ENCODE data around the gene PTPRB.

Gene PTPRB

GRCh38 chr12:70618371-70618770, 18.9 kb downstream of the PTPRB start (continued):
- TF ChIP-seq ZNF148 (tag by site-specific recombination; IDR thresholded peaks at IDR 0.05; ENCODE audit: borderline replicate concordance), result no peak
- no peak for TF ChIP-seq BCL11B (tag by site-specific recombination; IDR thresholded peaks at IDR 0.05; ENCODE audit: low read depth)
- no peak for TF ChIP-seq GLIS2 (tag by site-specific recombination; IDR thresholded peaks at IDR 0.05)
- TF ChIP-seq SETDB1 (IDR thresholded peaks at IDR 0.05; ENCODE audit: insufficient read length, low read length), result no peak
- TF ChIP-seq ZNF548 (tag by site-specific recombination; IDR thresholded peaks at IDR 0.05), result no peak

- CTCF ChIA-PET, result no interaction called here
- no peak for TF ChIP-seq ZNF114 (tag by site-specific recombination; IDR thresholded peaks at IDR 0.05)
- TF ChIP-seq, protein P1, sequence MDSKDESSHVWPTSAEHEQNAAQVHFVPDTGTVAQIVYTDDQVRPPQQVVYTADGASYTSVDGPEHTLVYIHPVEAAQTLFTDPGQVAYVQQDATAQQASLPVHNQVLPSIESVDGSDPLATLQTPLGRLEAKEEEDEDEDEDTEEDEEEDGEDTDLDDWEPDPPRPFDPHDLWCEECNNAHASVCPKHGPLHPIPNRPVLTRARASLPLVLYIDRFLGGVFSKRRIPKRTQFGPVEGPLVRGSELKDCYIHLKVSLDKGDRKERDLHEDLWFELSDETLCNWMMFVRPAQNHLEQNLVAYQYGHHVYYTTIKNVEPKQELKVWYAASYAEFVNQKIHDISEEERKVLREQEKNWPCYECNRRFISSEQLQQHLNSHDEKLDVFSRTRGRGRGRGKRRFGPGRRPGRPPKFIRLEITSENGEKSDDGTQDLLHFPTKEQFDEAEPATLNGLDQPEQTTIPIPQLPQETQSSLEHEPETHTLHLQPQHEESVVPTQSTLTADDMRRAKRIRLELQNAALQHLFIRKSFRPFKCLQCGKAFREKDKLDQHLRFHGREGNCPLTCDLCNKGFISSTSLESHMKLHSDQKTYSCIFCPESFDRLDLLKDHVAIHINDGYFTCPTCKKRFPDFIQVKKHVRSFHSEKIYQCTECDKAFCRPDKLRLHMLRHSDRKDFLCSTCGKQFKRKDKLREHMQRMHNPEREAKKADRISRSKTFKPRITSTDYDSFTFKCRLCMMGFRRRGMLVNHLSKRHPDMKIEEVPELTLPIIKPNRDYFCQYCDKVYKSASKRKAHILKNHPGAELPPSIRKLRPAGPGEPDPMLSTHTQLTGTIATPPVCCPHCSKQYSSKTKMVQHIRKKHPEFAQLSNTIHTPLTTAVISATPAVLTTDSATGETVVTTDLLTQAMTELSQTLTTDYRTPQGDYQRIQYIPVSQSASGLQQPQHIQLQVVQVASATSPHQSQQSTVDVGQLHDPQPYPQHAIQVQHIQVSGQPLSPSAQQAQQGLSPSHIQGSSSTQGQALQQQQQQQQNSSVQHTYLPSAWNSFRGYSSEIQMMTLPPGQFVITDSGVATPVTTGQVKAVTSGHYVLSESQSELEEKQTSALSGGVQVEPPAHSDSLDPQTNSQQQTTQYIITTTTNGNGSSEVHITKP (tag by site-specific recombination; IDR thresholded peaks at IDR 0.05), result no peak
- TF ChIP-seq ZNF596 (tag by site-specific recombination; IDR thresholded peaks at IDR 0.05), result no peak
- no peak for TF ChIP-seq ZNF747 (tag by site-specific recombination; IDR thresholded peaks at IDR 0.05)
- no peak for TF ChIP-seq ZNF394 (tag by site-specific recombination; IDR thresholded peaks at IDR 0.05; ENCODE audit: borderline replicate concordance)
- TF ChIP-seq ZNF341 (tag by site-specific recombination; IDR thresholded peaks at IDR 0.05; ENCODE audit: low read depth), result no peak
- no peak for TF ChIP-seq ZNF707 (tag by site-specific recombination; IDR thresholded peaks at IDR 0.05)
- no peak for TF ChIP-seq ZNF629 (tag by site-specific recombination; IDR thresholded peaks at IDR 0.05)
- no peak for TF ChIP-seq ZFP3 (tag by site-specific recombination; IDR thresholded peaks at IDR 0.05; ENCODE audit: low read depth)
- Histone ChIP-seq H3K4me1 (ENCODE audit: control insufficient read depth, insufficient read depth, low read length) (no peaks in the 10 kb centered on the region), H3K9me3 (ENCODE audit: control insufficient read depth, insufficient read depth, low read depth, low read length) (no peaks in the 10 kb centered on the region), H3K4me3 (ENCODE audit: low read depth, low read length) (no peak overlapping the region), H3K36me3 (ENCODE audit: control insufficient read depth in 2 of 2, insufficient read depth in 1 of 2, low read length in 2 of 2) (no peaks in the 10 kb centered on the region), H3K27ac (ENCODE audit: extremely low read depth, low read depth, low read length) (no peak overlapping the region)
- POLR2A ChIA-PET, result no interaction called here
These were observed 19.8 kb downstream of the PTPRB start for GRCh38 chr12:70617450-70617849.

GRCh38 chr12:70615174-70615866, 21.9 kb downstream of the PTPRB start:
- TF ChIP-seq ZNF19 (tag by site-specific recombination; IDR thresholded peaks at IDR 0.05; ENCODE audit: low read depth), result no peak
- no peak for TF ChIP-seq ZNF747 (tag by site-specific recombination; IDR thresholded peaks at IDR 0.05)
- H3K27ac ChIP-seq (ENCODE audit: extremely low read depth, low read depth, low read length), result no peak overlapping the region
- ChIA-PET POLR2A (no interaction called here), CTCF (no interaction called here)
- no peaks in the 10 kb centered on the region for H3K9me3 ChIP-seq (ENCODE audit: control insufficient read depth, insufficient read depth, low read depth, low read length)
- no peak overlapping the region for H3K4me3 ChIP-seq (ENCODE audit: low read depth, low read length)
- no peaks in the 10 kb centered on the region; the same call in 1 of the 2 replicates for H3K4me1 ChIP-seq (ENCODE audit: control insufficient read depth, insufficient read depth, low read length)
- no peaks in the 10 kb centered on the region for H3K36me3 ChIP-seq (ENCODE audit: control insufficient read depth in 2 of 2, insufficient read depth in 1 of 2, low read length in 2 of 2)

Measured in HEK293 (cell line).